NCI-H510A (cell line): ENCODE results near the gene ATP8A2.
A peak's percentile ranks its signal among the peaks of the same experiment; 100 is the strongest.
"Not testable (repeated sequence)": the region's sequence is repeated elsewhere in the genome, so short reads cannot be mapped to it uniquely, and the experiment has no call there.

Experiments
- DNase-seq: peaks from one replicate; lab custom pipeline; 2025; lab: John Stamatoyannopoulos, UW

The ATP8A2 gene

DNA sequence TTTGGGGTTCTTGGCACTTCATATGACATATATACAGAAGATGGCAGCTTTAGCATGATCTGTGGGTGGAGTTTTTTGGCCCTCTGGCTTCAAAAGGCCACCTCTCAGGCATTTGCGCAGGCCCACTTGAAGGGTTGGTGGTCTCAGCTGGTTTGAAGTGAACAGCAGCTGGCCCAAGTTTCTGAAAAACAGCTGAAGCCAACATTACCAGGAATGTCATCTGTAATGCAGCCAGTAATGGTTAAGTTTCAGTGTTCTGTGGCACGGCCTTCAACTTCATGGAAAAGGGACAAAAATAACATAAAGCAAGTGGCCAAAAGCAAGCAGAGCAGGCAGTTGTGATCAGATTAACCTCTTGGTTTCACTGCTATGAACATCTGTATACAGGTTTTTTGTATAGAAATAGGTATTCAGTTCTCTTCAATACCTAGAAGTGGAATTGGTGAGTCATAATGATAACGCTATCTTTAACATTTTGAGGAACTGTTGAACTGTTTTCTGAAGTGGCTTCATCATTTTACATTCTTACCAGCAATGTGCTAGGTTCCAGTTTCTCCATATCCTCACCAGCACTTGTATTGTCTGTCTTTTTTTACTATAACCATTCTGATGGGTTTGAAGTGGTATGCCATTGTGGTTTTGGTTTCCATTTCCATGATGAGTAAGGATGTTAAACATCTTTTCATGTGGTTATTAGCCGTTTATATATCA is 434.6 kb downstream of the ATP8A2 start:
- no peak for DNase-seq

DNA sequence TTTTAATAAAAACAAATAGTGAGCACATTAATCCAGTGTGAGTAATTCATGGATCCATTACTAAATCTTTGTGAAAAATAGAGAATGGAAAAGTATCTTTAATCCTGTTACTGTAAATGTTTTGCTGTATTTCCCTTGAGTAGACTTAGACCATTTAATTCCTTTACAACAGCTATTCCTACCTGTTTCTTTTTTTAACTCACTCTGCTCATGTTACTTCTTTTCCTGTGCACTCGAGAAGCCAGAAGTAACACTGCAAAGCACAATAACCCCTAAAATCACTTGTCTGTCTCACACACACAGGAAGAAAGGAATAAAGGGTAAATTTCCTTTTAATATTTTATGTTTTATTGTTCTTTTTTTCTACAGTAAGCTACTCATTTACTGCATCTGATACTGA is 435.8 kb downstream of the ATP8A2 start:
- no peak for DNase-seq

DNA sequence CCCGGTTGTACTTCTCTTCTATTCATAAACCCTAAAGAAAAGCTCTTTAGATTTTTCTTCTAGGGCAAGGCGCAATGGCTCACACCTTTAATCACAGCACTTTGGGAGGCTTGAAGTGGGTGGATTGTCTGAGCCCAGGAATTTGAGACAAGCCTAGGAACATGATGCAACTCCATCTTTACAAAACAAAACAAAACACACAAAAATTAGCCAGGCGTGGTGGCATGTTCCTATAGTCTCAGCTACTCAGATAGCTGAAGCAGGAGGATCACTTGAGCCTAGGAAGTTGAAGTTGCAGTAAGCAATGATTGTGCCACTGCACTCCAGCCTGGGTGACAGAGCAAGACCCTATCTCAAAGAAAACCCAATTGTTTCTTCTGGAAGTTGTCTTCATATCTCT is 439.7 kb downstream of the ATP8A2 start:
- DNase-seq: no peak

DNA sequence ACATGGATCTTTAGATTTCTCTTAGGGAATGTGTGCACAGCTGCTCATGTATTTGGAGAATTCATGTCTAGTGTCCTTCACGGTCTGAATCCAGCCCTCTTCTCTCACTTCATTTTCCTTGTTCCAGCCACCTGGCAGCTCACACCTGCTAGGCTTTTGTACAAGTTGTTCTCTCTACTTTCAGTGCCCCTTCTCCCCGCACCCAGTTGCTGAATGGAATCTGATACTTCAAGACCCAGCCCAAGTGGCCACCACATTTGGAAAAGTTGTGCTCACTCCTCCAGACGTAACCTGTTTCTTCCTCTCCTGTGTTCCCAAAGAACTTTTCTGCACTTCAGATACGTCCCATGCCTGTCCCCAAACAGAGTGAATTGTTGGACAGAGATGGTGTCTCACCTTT is 444.5 kb downstream of the ATP8A2 start:
- peak; percentile 66 for DNase-seq

DNA sequence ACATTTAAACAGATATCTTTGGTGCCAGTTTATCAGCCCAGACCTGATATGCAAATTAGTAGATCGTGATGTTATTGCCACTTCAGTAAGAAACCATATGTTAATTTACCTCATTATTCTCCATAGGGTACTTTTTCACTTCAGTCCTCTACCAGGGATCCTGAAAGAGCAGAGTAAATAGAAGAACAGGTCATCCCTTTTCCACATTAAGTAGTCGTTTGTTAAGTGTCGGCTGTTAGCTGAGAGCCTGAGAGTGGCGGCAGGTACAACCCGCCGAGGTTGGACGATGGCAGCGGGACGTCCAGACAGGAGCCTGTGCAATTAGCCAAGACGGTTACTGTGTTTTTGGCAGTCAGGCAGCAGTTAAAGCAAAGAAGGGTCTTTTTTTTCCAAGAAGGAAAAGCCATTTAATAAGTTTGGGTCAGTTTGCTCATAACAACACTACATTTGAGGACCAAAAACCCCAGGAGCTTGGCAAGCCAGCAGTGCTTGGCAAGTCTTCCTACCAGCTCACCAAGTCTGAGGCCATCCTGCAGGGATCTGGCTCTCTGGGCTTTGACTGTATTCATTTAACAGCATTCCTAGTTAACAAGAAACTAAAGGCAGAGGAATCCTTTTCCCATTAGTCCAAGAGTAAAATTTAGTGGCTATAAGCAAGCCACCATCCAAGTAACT is 448.2 kb downstream of the ATP8A2 start:
- peak; percentile 47 for DNase-seq

DNA sequence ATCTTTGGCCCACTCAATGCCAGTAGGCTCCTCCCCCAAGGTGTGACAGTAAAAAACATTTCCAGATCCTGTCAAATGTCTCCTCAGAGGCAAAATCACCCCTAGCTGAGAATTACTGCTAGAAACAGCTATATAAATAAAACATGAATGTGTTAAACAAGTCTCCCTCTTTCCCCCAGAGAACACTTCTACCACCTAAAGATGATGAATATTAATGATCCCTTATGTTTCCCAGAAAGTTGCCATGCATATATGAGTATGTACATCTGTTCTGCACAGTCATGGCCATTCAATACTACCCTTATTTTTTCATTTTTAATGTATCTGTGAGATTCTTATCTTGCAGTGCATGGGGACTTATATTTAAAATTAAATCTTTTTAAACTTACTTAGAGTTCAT is 450.0 kb downstream of the ATP8A2 start:
- DNase-seq: no peak

DNA sequence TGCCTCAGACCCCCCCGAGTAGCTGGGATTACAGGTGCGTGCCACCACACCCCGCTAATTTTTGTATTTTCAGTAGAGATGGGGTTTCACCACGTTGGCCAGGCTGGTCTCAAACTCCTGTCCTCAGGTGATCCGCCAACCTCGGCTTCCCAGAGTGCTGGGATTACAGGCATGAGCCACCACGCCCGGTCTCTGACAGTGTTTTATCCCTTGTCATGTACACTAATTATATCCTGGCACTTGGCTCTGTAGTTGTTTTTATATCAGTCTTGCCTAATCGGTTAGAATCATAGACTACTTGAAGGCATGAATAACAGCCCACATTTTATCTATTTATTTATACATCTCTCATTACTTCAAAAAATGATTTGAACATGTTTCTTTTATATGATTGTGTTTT is 455.4 kb downstream of the ATP8A2 start:
- DNase-seq: not testable (repeated sequence)

DNA sequence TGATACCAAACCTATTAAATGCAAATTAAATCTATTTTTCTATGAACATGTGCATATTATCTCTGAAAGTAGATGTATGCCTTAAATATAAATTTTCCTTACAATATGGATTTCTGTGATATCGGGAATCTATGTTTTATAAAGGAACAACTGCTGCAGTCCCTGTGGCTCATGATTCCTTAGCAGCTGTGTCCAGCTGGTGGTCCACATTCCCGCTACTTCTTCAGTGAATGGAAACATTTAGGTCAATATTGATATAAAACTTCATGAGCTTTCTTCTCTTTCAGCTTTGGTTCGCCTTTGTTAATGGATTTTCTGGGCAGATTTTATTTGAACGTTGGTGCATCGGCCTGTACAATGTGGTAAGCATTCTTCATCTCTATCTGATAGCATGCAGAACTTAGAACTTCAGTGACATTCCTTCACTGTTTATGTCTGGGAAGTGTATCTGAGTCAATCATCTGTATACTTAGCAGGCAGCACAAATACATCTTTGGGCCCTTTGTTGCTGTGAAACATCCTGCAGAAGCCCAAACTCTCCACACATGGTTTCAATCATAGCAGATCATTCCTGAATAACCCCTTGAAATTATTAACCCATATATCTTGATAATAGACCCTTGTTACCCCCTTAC is 456.2 kb downstream of the ATP8A2 start:
- DNase-seq: no peak

DNA sequence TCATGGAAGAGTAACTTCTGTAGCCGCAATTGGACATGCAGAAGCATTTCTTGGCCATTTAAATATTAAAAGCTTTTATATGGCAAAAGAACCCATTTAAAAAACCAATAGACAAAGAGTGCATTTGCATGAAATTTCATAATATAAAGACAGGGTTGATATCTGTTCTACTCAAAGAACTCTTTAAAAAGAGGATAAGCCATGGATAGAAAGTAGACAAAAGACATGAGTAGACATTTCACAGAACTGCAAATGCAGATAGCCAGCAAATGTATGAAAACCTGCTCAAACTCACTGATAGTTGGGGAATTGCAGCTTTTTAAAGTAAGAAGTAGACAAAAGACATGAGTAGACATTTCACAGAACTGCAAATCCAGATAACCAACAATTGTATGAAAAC is 462.0 kb downstream of the ATP8A2 start:
- no peak for DNase-seq

DNA sequence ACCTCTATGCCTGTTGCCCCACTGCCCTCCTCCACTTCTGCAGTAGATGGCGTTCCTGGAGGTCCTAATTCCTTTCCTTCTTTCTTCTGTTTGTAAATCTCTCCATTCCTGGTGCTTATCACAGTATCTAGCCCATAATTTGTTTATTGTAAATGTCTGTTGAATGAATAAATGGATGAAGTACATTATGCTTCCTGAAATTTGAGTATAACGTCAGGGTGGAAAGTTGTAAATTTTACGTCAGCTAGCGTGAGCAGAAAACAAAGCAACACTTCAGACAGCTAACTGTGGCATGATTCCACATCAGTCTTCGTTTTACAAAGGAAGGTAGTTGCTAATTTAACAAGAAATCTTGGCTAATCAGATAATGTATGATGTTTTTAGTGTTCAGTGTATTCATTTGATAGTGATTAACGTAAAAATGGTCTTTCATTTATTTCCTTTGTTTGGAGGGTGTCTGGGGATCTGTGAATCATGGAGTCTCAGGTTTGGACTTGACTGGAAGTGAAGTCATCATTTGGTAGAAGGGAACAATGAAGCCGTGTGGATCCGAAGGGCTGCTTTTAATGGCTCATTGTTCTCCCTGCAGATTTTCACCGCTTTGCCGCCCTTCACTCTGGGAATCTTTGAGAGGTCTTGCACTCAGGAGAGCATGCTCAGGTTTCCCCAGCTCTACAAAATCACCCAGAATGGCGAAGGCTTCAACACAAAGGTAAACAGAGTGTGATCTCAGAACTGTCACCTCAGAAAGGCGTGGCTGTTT is 465.0 kb downstream of the ATP8A2 start:
- no peak for DNase-seq

DNA sequence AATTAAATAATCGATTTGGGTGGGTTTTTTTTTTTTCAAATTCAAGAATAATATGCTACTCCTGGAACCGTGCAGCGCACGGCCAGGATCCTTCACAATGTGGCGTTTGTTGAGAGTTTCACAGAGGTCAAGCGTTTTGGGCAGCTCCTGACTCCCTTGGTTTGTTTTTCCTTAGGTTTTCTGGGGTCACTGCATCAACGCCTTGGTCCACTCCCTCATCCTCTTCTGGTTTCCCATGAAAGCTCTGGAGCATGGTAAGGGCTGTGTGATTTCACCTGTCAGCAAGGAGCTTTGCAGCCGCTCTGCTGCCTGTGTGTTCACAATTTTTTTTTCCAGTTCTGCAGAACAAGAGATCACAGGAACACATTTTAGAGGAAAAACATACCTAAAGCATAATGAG is 467.6 kb downstream of the ATP8A2 start:
- DNase-seq: no peak

DNA sequence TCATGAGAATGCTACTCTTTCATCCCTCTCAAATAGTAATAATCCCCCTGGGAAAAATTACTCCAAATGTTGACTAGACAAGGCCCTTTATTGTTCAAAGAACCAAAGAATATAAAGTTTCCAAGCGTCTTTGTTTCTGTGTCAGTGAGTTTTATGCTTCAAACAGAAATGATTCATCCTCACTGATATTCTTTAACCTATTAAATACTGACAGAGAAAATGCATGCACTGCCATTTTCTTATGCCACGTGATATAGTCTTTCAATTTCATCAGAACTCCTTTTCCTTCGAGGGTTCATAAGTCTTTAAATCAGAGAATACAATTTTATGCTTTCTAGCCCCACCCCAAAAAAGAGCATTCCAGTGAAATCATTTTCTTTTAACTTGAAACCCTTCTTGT is 468.5 kb downstream of the ATP8A2 start:
- DNase-seq: no peak

DNA sequence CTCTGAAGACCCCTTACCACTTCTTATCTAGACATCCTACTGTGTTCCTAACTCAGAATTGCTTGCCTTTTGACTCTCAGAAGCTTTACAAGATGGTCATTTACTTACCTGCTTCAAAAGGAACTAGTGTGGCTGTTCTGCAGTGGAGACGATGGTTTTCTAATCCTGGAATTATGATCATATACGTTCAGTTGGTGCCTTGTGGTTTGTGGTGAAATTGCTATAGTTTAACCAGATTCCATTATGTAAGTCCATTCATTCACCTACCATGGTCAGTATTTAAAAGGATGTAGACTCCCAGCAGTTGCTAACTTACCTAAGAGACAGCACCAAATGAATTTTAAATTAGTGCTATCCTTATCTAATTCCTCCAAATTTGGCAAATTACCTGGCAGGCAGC is 469.2 kb downstream of the ATP8A2 start:
- no peak for DNase-seq

DNA sequence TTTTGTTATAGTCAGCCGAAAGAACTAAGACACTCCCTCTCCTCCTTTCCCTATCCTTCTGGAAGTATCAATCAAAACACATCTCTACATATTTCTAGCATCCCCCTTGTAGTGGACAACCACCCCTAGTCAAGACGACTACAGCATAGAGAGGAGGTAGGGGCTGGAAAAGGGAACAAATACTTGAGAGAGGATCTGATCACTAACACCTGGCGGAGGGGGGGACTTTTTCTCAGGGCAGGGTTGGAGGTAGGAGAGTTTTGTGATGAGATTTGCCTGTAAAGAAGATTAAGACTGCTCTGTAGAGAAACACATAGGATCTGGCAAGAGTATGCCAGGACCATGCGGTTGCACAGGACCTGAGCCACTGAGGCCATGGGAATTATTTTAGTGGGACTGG is 471.9 kb downstream of the ATP8A2 start:
- no peak for DNase-seq

DNA sequence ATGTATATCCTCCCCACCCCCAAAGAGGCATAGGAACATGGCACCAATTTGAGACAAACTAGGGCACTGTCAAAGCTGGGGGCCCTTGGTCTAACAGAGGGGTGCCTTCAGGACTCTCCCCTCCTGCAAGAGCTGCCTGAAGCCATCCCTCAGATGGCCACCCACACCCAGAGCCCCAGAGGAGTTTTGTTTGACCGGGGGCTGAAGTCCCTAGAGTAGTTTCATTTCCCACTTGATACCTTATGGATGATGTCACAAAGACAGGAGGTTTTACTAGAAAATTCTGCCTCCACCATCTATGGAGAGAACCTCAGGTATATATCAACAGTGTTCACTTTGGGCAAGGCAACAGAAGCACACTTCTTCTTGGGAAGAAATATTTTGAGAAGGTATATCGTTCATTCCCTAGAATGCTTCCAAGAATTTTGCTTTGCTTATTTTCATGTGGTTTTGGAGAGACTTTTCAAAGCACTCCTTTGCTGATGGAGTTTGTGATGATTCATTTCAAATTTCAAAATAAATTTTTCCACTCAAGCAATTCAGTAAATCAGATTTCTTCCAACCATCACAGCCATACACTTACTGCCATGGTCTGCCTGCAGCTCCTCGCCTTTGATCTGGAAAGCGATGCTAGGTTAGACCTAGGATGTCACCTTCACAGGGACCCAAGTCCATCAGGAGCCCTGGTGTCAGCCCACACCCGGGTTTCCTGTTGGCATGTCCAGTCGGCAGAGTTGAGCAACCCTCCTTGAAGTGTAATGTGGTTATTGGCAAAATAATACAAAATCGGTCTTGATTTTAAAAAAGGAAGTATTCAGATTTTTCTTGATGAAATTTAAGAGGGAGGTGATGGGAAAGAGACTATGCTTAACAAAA is 473.0 kb downstream of the ATP8A2 start:
- DNase-seq: no peak

DNA sequence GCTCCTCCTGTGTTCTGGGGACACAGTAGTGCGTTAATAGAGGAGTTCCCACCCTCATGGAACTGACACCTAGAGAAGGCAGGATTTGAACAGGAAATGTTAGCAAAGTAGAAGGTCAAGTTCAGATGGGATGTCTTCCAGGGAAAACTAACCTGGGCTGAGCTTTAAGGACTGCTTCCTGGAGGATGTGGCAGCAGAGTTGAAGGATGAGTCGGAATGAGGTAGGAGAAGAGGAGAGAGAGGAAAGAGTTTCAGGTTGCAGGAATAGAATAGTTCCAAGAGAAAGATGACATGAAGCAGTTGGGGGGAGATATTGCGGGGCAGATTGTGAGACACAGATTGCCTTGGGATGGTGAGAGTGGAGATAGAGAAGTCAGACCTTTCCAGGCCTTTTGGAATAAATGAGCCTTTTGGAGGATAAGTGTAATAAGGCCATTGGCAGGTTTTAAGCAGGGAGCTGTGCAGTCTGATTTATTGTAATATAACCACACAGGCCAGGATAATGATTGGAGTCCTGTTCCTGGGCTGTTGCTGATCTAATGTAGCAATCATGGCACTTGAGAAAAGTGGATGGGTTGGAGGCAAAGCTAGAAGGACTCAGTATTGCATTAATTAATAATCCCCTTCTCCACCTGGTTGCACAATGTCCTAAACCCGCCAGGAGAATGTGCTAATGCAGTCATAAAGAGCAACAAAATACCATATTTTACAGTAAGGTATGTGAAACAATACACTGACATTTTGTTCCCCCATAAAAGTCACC is 474.6 kb downstream of the ATP8A2 start:
- no peak for DNase-seq

DNA sequence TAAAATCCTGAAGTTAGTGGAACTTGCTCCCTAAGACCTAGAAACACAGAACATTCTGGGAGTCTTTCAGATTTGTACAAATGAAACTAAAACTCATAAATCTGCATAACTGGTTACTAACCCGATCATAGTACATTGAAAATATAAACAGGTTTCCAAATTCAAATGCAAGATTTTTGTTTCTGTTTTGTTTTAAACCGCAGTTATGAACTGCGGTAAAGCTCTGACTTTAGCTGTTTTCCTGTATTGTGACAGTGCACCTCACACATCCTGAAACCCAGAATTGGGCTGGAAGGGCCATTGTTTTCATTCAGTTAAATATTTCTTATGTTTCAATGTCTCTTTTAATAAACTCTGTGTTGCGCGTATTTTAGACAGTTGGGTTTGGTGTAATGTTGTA is 475.4 kb downstream of the ATP8A2 start:
- DNase-seq: no peak

DNA sequence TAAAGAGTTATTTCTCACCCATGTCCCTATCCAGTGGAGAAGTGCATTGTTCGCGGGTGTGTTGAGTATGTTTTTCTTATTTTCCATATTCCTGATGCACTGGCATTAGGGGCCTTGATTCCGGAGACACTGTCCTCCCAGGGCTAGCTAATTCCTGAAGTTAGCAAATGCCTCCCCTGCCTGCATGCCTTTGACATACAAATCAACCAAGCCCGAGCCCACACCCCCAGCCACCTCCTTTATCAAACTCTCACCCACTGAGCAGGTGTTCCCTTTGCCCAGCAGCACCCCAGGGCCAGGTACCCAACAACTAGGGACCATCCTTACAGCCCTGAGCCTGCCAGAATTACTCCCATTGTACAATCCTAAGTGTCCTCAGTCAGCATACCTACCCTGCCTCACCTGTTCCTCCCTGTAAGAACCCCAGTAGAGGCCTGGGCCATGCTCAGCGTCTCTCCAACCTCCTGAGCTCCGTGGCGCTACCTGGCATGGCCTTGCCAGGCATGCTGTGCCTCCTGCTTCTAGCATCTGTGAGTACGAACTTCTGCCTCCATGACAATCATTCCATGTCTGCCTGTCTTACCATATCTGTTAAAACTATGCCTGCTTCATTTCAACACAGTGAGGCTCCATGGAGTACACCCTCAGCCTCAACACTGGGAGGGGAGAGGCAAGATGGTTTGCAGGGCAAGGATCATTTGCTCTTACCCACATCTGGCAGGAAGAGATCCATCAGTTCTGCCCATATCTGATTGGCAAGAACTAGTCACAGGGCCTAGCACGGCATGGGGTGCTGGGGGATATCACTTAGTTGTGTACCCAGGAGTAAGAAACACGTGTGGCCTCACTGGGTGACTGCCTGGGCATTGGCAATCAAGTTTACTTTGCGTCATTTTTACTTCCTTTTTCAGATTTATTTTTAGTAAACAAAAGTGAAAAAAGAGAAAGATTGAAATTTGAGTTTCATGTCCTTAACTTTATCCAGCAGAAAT is 476.2 kb downstream of the ATP8A2 start:
- no peak for DNase-seq

DNA sequence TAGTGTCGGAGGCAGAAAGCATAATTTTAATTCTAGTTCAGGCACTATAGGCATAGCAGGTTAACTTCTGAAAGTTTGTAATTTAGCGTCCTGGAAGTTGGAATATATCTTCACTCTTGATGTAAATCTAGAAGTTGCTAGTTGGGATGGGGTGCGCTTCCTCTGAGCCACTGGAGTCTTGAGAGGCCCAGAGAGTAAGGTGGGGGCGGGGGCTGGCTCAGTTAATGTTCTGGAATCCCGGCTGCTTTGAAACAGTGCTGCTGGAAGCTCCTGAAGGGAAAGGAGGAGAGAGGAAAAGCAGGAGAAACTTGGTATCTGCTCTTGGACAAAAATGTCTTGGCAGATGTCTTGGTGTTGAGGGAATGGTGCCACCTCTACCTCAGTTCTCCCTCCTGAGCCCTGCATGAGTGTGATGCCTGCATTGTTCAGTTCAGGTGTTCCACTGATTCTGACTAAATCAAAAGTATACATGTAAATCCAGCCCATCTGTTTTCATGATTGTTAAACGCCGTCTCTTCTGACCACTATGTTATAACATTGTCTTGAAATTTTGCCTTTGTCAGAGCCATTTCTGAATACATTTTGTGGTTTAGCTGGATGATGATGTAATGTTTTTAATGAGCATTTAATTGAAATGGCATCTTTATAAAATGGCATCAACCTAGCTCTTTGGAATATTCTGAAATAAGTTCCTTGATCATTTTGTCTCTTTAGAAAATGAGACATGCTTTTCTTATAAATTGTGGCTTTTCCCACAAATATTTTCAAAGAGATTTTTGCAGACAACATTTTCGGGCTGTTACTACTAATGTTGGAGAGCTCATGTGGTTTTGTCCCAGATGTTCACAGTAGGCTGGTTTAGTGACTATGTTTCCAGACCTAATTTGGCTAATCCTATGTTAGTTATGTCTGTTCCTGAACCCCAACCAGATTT is 477.3 kb downstream of the ATP8A2 start:
- no peak for DNase-seq
